Activated CD8-positive, alpha-beta T cell treated with anti-CD3 and anti-CD28 coated beads, Interleukin-2, amount 10 ng/mL, durations not matched to agents 7 days and 5 days (primary cell): ENCODE measurements around the gene TMEM190. TPM values are rescaled to one million over a fixed set of nuclear protein-coding genes. Genes with fewer than 3 reads are reported as not detected.
A peak's percentile ranks its signal among the peaks of the same experiment; 100 is the strongest.

Experiments used
- ATAC-seq: fragments of 150-1000 bp; cut with Tn5 transposase; one replicate; pipeline ENCODE4 v1.10.0; 2021; ENCODE audit warnings: moderate library complexity
- CTCF ChIA-PET: fragments of 350-600 bp; sonication (Branson Sonifier 250); formaldehyde crosslinking; loops from one replicate; lab custom pipeline; 2021; ENCODE audit warnings: antibody characterized with exemption; lab: Charles Lee
- POLR2A ChIA-PET: fragments of 350-600 bp; sonication (Branson Sonifier 250); formaldehyde crosslinking; loops from one replicate; lab custom pipeline; 2021; ENCODE audit warnings: antibody characterized with exemption; lab: Charles Lee
- DNase-seq: peaks from one replicate; pipeline ENCODE4 v3.0.0-alpha.2; 2020
- H3K27ac Mint-ChIP-seq: one replicate; pipeline ENCODE4 v1.8.0; 2021; ENCODE audit warnings: mild to moderate bottlenecking, mixed read lengths
- H3K27me3 Mint-ChIP-seq: one replicate; pipeline ENCODE4 v1.8.0; 2021; ENCODE audit warnings: low read depth, mixed read lengths
- H3K36me3 Mint-ChIP-seq: one replicate; pipeline ENCODE4 v1.8.0; 2021; ENCODE audit warnings: low read depth, mixed read lengths
- H3K4me1 Mint-ChIP-seq: one replicate; pipeline ENCODE4 v1.8.0; 2021; ENCODE audit warnings: low read depth, mixed read lengths
- H3K4me3 Mint-ChIP-seq: one replicate; pipeline ENCODE4 v1.8.0; 2021; ENCODE audit warnings: mild to moderate bottlenecking, mixed read lengths
- H3K9me3 Mint-ChIP-seq: one replicate; pipeline ENCODE4 v1.8.0; 2022; ENCODE audit warnings: mixed read lengths; ENCODE audit not compliant: insufficient read depth
- total RNA-seq, 2 experiments: library from RNA; stranded (reverse); gene quantifications; one replicate each; pipeline ENCODE4 v1.2.3, GENCODE V29; 2021

The TMEM190 gene
- total RNA-seq, 2 experiments from 2014 or later, result not detected

DNA sequence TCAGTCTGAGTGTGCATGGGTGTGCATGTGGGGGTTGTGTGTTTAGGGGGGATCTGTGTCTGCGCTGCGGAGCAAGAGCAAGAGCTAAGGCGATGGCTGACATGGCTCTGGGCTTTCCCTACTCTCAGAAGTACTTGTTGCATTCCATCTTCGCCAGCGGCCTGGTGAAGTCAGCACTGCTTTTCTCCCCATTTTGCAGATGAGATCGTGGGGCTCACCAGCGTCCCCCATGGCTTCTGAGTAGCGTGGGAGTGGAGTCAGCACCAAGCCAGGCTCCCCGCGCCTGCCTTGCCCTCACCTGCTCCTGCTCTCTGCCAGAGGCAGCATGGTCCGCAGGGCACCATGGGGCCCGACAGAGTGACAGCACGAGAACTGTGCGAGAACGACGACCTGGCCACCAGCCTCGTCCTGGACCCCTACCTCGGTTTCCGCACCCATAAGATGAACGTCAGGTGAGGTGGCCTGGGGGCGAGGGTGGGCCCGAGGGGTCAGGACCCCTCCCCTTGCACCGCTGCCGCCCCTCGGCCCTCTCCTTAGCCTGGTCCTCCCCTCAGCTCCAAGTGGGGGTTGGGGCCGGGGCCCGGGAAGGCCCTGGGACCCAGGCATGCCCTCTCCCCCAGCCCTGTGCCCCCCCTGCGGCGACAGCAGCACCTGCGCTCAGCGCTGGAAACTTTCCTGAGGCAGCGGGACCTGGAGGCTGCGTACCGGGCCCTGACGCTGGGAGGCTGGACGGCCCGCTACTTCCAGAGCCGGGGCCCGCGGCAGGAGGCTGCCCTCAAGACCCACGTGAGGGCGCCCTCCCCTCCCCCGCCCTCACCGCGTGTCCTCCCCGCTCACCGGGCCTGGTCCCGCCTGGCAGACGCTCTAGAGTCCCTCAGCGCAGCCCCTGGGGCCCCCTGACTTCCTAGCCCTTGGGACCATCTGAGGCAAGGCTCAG is 34.8 kb upstream of the TMEM190 start:
- peak overlapping the region; percentile 77 for H3K27ac Mint-ChIP-seq
- H3K27me3 Mint-ChIP-seq, result peaks cover 3% of the 10 kb centered on the region
- no peaks in the 10 kb centered on the region for H3K9me3 Mint-ChIP-seq
- no peak for DNase-seq
- peaks cover 20% of the 10 kb centered on the region for H3K4me1 Mint-ChIP-seq
- ChIA-PET POLR2A (interaction anchor here (1.2 to 1.7 kb wide), 2 partner anchors 42 to 65 kb away, joined by 3 to 6 read pairs; partner anchors contain the start of gene TMEM238), CTCF (no interaction called here)
- H3K36me3 Mint-ChIP-seq, result peaks cover 10% of the 10 kb centered on the region
- H3K4me3 Mint-ChIP-seq, result peak overlapping the region; percentile 40
- ATAC-seq, result no peak

DNA sequence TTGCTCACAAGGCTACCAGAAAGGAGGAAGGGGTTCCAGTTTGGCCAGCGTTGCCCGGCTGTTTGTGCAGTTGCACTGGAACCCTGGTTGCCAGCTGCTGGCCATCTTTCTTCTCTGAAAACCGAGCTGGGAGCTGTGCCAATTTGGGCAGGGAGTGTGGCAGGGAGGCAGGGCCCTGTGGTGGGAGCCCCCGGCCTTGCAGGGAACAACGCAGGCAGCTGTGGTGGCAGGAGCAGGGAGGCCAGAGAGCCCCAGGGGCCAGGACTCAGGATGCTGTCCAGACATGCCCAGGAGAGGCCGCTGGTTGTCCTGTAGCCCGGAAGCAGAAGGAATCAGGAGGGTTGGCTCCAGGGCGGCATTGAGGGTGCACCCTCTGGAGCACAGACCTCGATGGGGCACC is 32.2 kb upstream of the TMEM190 start:
- Mint-ChIP-seq H3K27ac (no peak overlapping the region), H3K4me1 (peaks cover 8% of the 10 kb centered on the region), H3K36me3 (peaks cover 10% of the 10 kb centered on the region), H3K27me3 (no peaks in the 10 kb centered on the region), H3K4me3 (no peak overlapping the region), H3K9me3 (no peaks in the 10 kb centered on the region)
- ATAC-seq (no peak), DNase-seq (no peak)
- POLR2A ChIA-PET, result no interaction called here
- CTCF ChIA-PET, result no interaction called here

DNA sequence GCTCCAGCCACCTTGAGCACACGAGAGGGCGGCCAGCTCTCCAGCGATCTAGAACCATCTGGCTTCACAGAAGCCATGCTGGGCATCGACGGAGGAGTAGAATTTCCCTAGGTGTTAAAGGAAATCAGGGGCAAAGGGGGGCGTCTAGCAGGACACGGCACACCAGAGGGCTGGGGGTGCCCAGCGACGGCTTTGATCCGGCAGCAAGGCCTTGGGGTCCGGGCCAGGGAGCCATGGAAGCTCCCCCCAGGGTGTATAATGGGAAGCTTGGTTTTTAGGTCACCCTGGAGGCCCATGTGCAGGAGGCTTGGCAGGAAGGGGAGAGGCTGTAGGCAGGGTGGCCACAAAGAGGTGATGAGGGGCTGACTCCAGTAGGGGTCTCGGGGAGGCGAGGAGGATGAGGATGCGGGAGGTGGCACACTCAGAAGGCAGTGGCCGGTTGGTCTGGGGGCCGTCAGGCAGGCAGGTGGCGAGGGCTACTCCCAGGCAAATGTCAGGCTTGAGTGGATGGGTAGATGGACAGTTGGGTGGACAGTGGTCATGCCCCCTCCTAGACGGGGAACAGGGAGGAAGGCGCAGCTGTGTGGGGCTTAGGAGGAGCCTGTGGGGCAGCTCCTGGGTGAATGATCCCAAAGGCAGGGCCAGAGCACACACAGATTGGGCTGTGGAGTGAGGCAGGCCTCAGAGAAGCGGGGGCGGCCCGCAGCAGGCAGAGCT is 31.4 kb upstream of the TMEM190 start:
- ATAC-seq (no peak), DNase-seq (no peak)
- H3K4me1 Mint-ChIP-seq, result peaks cover 8% of the 10 kb centered on the region
- no peak overlapping the region for H3K27ac Mint-ChIP-seq
- H3K9me3 Mint-ChIP-seq, result no peaks in the 10 kb centered on the region
- H3K36me3 Mint-ChIP-seq, result peaks cover 8% of the 10 kb centered on the region
- H3K4me3 Mint-ChIP-seq, result no peak overlapping the region
- CTCF ChIA-PET, result interaction anchor here (1.5 kb wide), 1 partner anchor 44 kb away, joined by 3 read pairs; no protein-coding TSS in a partner anchor
- no peaks in the 10 kb centered on the region for H3K27me3 Mint-ChIP-seq
- POLR2A ChIA-PET, result no interaction called here

DNA sequence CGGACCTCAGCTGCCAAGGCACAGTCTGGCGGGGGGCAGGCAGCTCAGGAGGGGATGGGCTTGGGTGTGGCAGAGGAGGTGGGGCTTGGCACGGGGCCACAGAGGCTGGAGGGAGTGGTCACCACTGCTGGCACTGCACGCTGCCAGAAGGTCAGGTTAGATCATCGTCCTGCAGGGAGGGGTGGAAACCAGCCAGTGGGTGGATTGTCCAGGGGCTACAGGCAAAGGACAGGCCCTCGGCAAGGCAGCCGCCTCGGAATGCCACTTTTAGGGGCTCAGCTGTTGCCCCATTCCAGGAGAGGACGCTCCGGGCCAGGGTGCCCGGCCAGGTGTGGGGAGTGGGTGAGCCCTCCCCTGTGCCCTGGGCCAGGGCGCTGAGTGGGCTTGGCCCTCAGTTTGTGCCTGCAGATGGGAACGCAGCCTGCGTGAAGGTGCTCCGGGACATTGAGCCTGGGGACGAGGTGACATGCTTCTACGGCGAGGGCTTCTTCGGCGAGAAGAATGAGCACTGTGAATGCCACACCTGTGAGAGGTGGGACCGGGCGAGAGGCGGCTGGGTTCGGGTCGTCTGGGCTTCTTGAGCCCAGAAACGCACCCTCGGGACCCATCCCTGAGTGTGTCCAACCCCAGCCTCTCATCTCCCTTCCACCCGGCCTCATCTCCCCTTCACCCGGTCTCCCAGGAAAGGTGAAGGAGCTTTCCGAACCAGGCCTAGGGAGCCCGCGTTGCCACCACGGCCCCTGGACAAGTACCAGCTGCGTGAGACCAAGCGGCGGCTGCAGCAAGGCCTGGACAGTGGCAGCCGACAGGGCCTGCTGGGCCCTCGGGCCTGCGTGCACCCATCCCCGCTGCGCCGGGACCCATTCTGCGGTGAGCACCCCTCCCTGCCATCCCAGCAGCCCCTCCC is 30.6 kb upstream of the TMEM190 start:
- CTCF ChIA-PET, result interaction anchor here (1.5 kb wide), 1 partner anchor 45 kb away, joined by 3 read pairs; no protein-coding TSS in a partner anchor
- H3K4me1 Mint-ChIP-seq, result peaks cover 13% of the 10 kb centered on the region
- H3K27me3 Mint-ChIP-seq, result peaks cover 2% of the 10 kb centered on the region
- no peak for DNase-seq
- peaks cover 8% of the 10 kb centered on the region for H3K36me3 Mint-ChIP-seq
- H3K9me3 Mint-ChIP-seq, result no peaks in the 10 kb centered on the region
- H3K27ac Mint-ChIP-seq, result no peak overlapping the region
- no peak overlapping the region for H3K4me3 Mint-ChIP-seq
- POLR2A ChIA-PET, result interaction anchor here (1.3 to 1.4 kb wide), 2 partner anchors 37 to 44 kb away, joined by 4 to 5 read pairs; no protein-coding TSS in a partner anchor
- ATAC-seq, result no peak

DNA sequence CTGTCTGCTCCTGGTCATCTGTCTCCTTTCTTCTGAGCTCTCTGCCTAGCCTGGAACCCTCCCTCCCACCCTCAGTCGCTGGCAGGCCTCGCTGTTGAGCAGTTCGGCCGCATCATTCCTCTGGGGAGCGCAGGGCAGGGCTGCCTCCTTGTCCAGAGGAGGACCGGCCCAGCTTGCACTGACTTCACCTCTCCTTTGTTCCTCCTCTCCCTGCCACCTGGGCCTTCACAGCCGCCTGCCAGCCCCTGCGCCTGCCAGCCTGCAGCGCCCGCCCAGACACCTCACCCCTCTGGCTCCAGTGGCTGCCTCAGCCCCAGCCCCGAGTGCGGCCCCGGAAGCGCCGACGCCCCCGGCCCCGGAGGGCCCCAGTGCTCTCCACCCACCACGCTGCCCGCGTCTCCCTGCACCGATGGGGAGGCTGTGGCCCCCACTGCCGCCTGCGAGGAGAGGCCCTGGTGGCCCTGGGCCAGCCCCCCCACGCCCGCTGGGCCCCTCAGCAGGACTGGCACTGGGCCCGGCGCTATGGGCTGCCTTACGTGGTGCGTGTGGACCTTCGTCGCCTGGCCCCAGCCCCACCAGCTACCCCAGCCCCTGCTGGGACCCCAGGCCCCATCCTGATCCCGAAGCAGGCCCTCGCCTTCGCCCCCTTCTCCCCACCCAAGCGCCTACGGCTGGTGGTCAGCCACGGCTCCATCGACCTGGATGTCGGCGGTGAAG is 29.7 kb upstream of the TMEM190 start:
- POLR2A ChIA-PET, result interaction anchor here (0.8 to 1.6 kb wide), 4 partner anchors 8 to 87 kb away, joined by 4 to 6 read pairs (median 4); no protein-coding TSS in a partner anchor
- CTCF ChIA-PET, result interaction anchor here (1.5 kb wide), 1 partner anchor 45 kb away, joined by 3 read pairs; no protein-coding TSS in a partner anchor
- Mint-ChIP-seq H3K27ac (no peak overlapping the region), H3K9me3 (no peaks in the 10 kb centered on the region), H3K4me3 (no peak overlapping the region), H3K27me3 (peaks cover 10% of the 10 kb centered on the region), H3K4me1 (peaks cover 16% of the 10 kb centered on the region), H3K36me3 (peaks cover 7% of the 10 kb centered on the region)
- DNase-seq (no peak), ATAC-seq (no peak)

DNA sequence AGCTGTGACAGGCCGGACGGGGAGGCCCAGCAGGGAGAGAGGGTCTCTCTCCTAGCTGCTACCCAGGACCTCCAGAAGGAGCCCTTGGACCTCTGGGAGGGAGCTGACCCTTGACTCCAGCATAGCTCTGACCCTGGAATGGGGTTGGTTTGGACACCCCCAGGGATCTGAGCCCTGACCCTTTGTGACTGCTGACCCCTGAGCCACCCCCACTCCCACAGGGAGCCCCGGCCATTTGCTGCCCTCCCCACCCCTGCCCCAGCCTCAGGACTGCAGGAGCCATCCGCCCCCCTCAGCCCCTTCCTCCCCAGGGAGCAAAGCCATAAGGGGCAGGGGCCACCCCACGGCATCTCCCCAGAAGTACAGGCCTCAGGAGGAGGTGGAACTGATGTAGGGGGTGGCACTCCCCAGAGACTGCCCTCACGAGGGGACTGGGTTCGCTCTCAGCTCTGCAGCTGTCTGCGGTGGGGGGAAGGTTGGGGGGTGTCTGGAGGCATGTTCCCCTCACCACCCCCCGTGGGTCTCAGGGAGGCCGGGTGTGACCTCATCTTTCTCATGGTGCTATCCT is 29.1 kb upstream of the TMEM190 start:
- DNase-seq (no peak), ATAC-seq (no peak)
- Mint-ChIP-seq H3K36me3 (peaks cover 7% of the 10 kb centered on the region), H3K27me3 (peaks cover 15% of the 10 kb centered on the region), H3K4me3 (no peak overlapping the region), H3K27ac (no peak overlapping the region), H3K4me1 (peaks cover 22% of the 10 kb centered on the region), H3K9me3 (no peaks in the 10 kb centered on the region)
- POLR2A ChIA-PET, result interaction anchor here (0.8 to 1.6 kb wide), 3 partner anchors 8 to 88 kb away, joined by 4 to 6 read pairs (median 4); no protein-coding TSS in a partner anchor
- CTCF ChIA-PET, result no interaction called here

DNA sequence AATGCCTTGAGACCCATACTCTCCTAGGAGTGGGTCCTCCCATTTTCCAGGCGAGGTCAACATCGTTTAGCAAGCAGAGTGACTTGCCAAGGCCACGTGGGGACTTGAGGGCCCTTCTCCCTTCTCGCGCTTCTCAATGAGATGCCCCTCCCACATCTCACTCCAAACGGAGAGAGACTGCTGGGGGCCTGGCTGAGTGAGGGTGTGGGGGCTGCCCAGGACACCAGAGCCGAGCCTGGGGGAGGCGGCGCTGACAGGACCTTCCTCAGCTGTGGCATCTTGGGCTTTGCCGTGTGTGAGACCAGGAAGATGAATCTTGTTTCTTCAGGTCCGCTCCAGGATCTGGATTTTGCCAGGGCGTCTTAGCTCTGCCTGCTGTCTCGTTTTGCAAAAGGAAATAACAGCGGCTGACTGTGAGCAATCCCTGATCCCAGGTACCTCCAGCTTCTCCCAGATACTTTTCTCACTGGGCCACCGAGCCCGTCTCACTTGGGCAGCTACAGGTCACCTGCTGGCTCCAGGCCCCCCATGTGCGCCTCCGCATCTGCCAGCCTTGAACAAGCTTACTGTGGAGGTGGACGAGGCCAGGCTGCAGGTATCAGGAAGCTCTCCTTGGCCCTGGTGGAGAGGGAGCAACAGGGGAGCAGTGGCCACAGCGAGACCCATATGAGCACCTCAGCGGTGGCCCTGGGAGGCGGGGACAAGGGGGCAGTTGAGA is 28.1 kb upstream of the TMEM190 start:
- Mint-ChIP-seq H3K4me1 (peaks cover 32% of the 10 kb centered on the region), H3K36me3 (peaks cover 3% of the 10 kb centered on the region), H3K27ac (no peak overlapping the region), H3K27me3 (peaks cover 24% of the 10 kb centered on the region), H3K9me3 (no peaks in the 10 kb centered on the region), H3K4me3 (no peak overlapping the region)
- no peak for ATAC-seq
- no peak for DNase-seq
- ChIA-PET POLR2A (interaction anchor here (0.8 to 1.6 kb wide), 3 partner anchors 9 to 89 kb away, joined by 3 to 10 read pairs (median 6); partner anchors contain the start of gene KMT5C), CTCF (no interaction called here)

DNA sequence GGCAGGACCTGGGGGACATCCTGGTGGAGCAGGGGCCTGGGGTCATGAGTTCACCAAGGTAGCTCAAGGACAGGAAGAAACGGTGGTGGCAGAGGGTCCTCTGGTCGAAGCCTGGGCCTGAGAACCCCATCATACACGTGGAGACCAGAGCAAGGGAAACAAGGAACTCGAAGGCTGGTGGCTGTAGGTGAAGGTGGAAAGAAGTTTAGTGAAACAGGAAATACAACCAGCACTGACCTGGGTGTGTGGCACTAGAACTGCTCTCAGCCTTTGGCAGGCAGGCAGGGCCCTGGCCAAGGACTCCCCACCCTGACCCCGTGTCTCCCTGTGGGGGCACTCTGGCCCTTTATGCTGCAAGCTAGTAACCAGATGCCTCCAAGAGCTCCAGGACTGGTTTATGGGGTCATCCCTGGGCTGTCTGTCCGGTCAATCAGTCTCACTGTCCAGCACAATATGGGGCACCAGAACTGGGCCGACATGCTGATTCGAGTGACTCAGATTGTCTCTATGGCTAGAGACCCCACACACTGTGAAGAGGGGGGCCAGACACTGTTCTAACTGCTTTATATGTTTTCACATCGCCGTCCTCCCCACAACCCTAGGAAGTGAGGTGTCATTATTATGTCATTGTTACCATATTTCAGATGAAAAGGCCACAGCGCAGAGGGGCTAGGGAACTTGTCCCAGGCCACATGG is 25.9 kb upstream of the TMEM190 start:
- DNase-seq, result no peak
- ATAC-seq, result no peak
- no peaks in the 10 kb centered on the region for H3K9me3 Mint-ChIP-seq
- H3K27ac Mint-ChIP-seq, result no peak overlapping the region
- no peak overlapping the region for H3K4me3 Mint-ChIP-seq
- CTCF ChIA-PET, result interaction anchor here (0.9 kb wide), 1 partner anchor 153 kb away, joined by 3 read pairs; no protein-coding TSS in a partner anchor
- peaks cover 36% of the 10 kb centered on the region for H3K27me3 Mint-ChIP-seq
- POLR2A ChIA-PET, result interaction anchor here (0.8 kb wide), 1 partner anchor 11 kb away, joined by 3 read pairs; the partner anchor contains the start of gene KMT5C
- no peaks in the 10 kb centered on the region for H3K36me3 Mint-ChIP-seq
- H3K4me1 Mint-ChIP-seq, result peaks cover 37% of the 10 kb centered on the region

DNA sequence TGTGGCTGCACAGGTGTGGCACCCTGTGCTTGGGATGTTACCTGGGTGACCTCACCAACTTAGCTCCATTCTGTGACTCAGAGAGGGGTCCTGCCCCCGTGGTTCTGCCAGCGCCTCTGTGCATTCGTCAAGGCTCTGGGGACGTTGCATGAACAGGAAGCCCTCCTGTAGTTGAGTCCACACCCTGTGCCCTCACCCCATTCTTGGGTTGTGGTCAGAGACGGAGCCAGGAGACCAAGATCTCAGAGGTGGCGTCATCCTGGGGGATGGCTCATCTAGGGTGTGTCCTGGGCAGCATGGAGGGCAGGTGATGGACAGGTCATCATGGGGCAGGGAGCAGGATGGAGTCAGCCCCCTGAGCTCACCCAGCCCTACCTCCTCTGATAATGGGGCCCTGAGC is 24.6 kb upstream of the TMEM190 start:
- ATAC-seq (no peak), DNase-seq (peak; percentile 38)
- H3K4me1 Mint-ChIP-seq, result peaks cover 37% of the 10 kb centered on the region
- H3K9me3 Mint-ChIP-seq, result no peaks in the 10 kb centered on the region
- ChIA-PET POLR2A (interaction anchor here (2.8 kb wide), 1 partner anchor 13 kb away, joined by 16 read pairs; the partner anchor contains the start of gene KMT5C), CTCF (interaction anchor here (0.8 kb wide), 1 partner anchor 13 kb away, joined by 5 read pairs; the partner anchor contains the start of gene KMT5C)
- H3K36me3 Mint-ChIP-seq, result no peaks in the 10 kb centered on the region
- no peak overlapping the region for H3K27ac Mint-ChIP-seq
- no peak overlapping the region for H3K4me3 Mint-ChIP-seq
- H3K27me3 Mint-ChIP-seq, result peaks cover 37% of the 10 kb centered on the region
